Activated naive CD4-positive, alpha-beta T cell treated with anti-CD3 and anti-CD28 coated beads, Interleukin-2, amount 50 U/mL, for 72 hours (primary cell): ENCODE measurements around the gene RALA. TPM values are rescaled to one million over a fixed set of nuclear protein-coding genes. Genes with fewer than 3 reads are reported as not detected.

Experiments used
- ATAC-seq, 2 donors: fragments of 150-1000 bp; cut with Tn5 transposase; 2 replicates each; pipeline ENCODE4 v1.10.0; 2021; ENCODE audit warnings: mild to moderate bottlenecking in 2 of 2, moderate library complexity in 2 of 2
- DNase-seq, 2 donors: peaks; one replicate each; pipeline ENCODE4 v3.0.0; 2021 to 2022; ENCODE audit warnings: low spot score in 2 of 2
- H3K27ac Mint-ChIP-seq, 2 donors: one replicate each; pipeline ENCODE4 v1.8.0; 2022; ENCODE audit warnings: mild to moderate bottlenecking in 2 of 2, mixed read lengths in 2 of 2
- H3K36me3 Mint-ChIP-seq, 2 donors: one replicate each; pipeline ENCODE4 v1.8.0; 2022; ENCODE audit warnings: mixed read lengths in 2 of 2
- H3K9me3 Mint-ChIP-seq, 2 donors: one replicate each; pipeline ENCODE4 v1.8.0; 2022; ENCODE audit warnings: mixed read lengths in 2 of 2
- total RNA-seq, 2 donors: library from RNA; stranded (reverse); gene quantifications; one replicate each; pipeline ENCODE4 v1.2.3, GENCODE V29; 2022

RALA gene, protein sequence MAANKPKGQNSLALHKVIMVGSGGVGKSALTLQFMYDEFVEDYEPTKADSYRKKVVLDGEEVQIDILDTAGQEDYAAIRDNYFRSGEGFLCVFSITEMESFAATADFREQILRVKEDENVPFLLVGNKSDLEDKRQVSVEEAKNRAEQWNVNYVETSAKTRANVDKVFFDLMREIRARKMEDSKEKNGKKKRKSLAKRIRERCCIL
- 10 to 100 TPM; 27.8 to 32.7 TPM for total RNA-seq

DNA sequence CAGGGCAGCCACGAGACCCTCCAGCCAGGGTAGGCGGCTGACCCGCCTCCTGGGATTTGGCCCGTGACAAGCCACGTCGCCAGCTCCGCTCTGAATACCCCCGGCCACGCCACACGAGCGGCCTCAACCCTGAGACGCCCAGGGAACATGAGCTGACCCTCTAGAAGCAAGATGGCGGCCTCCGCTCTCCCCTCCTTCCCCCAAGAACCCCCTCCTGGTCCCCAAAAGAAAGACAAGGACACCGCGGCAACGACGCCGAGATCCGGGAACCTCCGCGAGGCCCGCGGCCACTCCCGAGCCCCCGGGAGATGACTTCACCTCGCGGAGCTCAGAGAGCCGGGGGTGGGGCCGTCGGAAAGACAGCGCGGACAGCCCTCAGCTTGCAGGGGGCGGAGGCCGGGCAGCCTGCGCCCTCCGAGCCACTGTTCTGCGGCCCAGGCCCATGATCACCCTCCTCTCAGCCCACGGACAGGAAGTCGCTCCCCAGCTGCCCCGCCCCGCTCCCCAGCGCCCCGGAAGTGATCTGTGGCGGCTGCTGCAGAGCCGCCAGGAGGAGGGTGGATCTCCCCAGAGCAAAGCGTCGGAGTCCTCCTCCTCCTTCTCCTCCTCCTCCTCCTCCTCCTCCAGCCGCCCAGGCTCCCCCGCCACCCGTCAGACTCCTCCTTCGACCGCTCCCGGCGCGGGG lies at the start of gene RALA:
Gene RALA (plus strand): TSS at position 526 of the 685 bp plus-strand sequence. CDS start 63,096 bp downstream, outside the sequence.
- Mint-ChIP-seq H3K36me3 (peaks cover 17% of the 10 kb centered on the region in 2 donors), H3K9me3 (no peaks in the 10 kb centered on the region)
- peak; percentile 85 to 90 for DNase-seq

DNA sequence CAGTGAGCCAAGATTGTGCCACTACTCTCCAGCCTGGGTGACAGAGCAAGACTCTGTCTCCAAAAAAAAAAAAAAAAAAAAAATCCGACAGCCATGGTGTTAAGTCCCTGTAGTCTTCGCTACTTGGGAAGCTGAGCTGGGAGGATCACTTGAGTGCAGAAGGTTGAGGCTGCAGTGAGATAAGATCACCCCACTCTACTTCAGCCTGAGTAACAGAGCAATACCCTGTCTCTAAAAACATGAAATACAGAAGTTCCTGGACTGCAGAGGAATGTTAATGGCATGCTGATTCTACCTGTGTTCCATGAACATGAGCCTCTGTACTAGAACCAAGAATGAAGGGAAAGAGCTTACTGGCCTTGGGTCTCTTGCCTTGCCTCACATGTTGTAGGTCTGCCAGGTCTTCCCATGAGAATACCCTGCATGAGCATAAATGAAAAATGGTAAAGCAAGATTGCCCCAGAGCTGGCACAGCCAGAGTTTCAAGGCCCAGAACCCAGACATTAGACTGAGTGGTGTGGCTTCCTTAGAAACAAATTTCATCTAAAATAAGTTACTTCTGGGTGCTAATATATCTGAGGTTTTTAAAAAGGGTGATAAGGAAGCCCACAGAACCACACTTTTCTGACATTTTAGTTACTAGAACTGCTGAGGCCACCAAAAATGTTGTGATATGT lies 48.6 kb upstream of the RALA start:
- ATAC-seq (no peak), DNase-seq (no peak)
- no peaks in the 10 kb centered on the region for H3K36me3 Mint-ChIP-seq
- no peaks in the 10 kb centered on the region for H3K9me3 Mint-ChIP-seq
- peak overlapping the region in 1 of 2 donors; percentile 33 for H3K27ac Mint-ChIP-seq

More for the DNA sequence above, at the start of gene RALA:
- H3K27ac Mint-ChIP-seq = peak within 1 kb of the TSS; percentile 87 to 99
- ATAC-seq = peak; percentile 98 to 99

DNA sequence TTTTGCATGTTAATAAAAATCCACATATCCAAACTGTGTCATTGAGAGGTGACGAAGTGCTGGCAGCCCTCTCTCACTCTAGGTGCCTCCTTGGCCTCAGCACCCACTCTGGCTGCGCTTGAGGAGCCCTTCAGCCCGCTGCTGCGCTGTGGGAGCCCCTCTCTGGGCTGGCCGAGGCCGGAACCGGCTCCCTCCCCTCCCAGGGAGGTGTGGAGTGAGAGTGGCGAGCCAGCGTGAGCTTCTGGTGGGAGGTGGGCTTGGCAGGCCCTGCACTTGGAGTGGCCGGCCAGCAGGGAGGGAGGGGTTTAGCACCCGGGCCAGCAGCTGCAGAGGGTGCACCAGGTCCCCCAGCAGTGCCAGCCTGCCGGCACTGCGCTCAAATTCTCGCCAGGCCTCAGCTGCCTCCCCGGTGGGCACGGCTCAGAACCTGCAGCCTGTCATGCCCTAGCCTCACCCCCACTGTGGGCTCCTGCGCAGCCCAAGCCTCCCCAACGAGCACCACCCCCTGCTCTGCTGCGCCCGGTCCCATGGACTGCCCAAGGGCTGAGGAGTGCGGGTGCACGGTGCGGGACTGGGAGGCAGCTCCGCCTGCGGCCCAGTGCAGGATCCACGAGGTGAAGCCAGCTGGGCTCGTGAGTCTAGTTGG lies 46.0 kb upstream of the RALA start:
- Mint-ChIP-seq H3K36me3 (no peaks in the 10 kb centered on the region), H3K27ac (no peak overlapping the region), H3K9me3 (no peaks in the 10 kb centered on the region)
- DNase-seq (no peak), ATAC-seq (no peak)

DNA sequence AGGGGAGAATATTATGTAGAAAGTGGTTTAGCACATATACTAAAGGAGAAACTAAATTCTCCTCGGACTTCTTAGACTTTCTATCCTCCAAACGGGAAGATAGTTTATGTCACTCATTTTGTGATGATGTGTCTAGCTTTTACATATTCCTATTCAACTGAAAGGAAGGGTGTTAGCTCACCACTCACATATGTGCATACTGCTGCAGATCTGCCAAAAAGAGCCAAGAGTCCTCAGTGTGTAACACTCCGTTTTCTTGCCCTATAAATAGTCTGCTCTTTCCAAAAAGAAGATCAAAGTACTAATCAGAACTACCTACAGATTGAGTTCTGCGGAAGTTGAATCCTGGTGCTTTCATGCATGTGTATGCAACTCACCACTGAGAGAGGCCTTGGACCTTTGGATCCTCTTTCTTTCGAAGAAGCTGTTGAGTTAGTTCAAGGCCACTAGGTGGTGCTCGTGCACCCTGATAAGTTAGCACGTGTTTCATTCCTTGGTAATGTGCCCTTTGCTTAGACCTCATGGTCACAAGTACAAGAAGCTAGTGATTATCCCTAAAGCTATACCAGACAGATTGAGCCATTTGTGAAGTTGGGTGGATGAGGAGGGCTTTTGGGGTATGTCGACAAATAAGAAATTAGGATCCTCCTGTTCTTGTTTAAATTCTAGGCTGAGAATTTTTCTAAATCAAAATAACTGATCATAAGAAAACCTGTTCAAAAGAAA lies 43.1 kb upstream of the RALA start:
- Mint-ChIP-seq H3K36me3 (no peaks in the 10 kb centered on the region), H3K27ac (peak overlapping the region; percentile 1 to 19), H3K9me3 (no peaks in the 10 kb centered on the region)
- ATAC-seq (peak; percentile 91 to 95), DNase-seq (peak; percentile 63 to 71)

DNA sequence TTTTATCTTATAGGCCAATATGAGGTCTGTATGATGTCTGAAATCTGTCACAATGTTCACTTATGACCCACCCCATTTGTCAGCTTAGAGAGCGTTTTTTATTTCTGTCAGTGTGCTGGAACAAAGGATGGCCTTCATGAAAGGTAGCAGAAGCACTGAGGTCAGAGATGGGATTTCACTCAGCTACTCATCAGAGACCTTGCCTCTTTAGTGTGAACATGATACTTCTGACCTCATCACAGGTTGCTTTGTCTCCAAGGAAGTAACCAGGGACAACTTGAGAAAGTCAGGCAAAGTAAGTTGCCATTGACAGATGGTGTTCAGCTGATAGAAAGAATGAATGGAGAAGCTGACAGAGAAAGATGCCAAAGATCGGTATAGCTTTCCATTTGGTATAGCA lies 40.8 kb upstream of the RALA start:
- H3K9me3 Mint-ChIP-seq = no peaks in the 10 kb centered on the region
- DNase-seq = no peak
- no peak overlapping the region for H3K27ac Mint-ChIP-seq
- peak in 1 of 2 donors; percentile 54 for ATAC-seq
- H3K36me3 Mint-ChIP-seq = no peaks in the 10 kb centered on the region

DNA sequence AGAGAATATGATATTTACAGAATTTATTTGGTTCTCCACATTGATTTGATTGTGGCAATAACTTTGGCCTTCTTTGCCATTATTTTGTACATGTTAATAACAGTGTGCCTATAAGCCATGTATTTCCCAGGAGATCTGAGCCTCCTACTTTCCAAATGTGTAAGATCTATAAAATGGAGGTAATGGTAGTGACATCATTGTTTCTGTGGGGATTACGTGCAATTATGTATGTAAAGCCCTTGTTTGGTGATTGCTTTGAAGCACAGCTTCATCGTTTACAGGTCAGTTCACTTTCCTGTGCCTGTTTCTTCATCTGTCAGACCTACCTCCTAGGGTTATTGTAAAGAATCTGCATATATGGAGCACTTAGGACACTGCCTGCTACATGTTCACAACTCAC lies 39.8 kb upstream of the RALA start:
- H3K36me3 Mint-ChIP-seq = no peaks in the 10 kb centered on the region
- no peak overlapping the region for H3K27ac Mint-ChIP-seq
- no peaks in the 10 kb centered on the region for H3K9me3 Mint-ChIP-seq
- DNase-seq = no peak
- ATAC-seq = no peak

DNA sequence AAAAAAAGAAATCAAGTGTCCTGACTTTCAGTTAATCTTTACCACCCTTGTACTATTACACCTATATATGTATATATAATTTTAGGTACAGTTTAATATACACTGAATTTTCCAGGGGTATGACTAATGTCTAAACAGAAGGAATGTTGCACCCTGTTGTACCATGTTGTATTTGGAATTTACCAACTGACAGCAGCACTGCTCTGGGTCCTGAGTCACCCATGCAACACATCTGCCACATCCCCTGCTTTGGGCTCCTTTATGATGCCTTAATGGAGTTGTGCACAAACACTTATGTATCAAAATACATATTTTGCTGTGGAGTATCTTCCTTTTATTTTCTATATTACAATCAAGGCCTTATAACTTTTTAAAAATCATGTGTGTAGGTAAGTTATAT lies 36.0 kb upstream of the RALA start:
- no peak overlapping the region for H3K27ac Mint-ChIP-seq
- H3K36me3 Mint-ChIP-seq = peaks cover 0 to 7% of the 10 kb centered on the region in 2 donors
- DNase-seq (no peak), ATAC-seq (no peak)
- H3K9me3 Mint-ChIP-seq = peaks cover 0 to 5% of the 10 kb centered on the region in 2 donors

DNA sequence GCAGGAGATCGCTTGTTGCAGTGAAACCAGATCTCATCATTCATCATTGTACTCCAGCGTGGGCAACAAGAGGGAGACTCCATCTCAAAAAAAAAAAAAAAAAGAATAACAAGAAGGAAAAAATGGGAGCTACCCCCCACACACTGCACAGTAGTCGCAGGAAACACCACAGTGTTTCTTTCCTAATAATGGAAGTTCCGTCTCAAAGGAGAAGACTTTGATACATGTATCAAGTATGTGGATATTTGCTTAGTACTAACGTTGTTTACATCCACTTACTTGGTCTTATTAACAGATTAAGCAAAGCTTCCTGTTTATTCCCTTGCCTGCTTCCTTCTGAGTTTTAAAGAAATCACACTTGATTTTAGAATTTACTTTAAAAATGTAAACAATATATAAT lies 35.0 kb upstream of the RALA start:
- H3K9me3 Mint-ChIP-seq = peaks cover 0 to 5% of the 10 kb centered on the region in 2 donors
- peaks cover 0 to 7% of the 10 kb centered on the region in 2 donors for H3K36me3 Mint-ChIP-seq
- no peak for ATAC-seq
- no peak for DNase-seq
- H3K27ac Mint-ChIP-seq = no peak overlapping the region

DNA sequence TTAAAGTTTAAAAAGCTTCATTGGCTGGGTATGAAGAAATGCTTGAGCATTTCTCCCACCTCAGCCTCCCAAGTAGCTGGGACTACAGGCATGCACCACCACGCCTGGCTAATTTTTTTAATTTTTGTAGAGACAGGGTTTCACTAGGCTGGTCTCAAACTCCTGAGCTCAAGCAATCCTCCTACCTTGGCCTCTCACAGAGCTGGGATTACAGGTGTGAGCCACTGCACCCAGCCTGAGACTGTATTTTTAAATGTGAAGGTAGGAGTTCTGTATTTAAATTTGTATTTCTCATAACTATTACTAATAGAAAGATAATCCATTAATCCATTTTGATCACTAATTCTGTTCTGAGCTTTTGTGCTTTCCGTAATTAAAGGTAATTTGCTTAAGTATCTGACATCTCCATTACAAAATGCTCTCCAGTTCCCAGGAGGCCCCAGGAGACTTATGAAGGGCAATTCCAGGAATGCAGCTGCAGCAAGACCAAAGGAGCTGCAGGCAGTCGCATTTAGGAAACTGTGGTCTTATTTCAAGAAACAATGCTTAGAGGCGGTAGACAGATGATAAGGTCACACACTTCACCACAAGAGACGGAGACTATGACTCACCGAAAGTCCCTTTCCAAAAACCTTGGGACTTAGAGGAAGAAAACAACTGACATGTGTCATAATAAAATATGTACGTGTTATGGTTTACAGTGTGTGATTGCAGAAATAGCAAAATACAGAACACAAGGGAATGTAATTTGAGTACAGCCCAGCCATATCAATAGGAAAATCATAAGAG lies 33.9 kb upstream of the RALA start:
- H3K9me3 Mint-ChIP-seq = peaks cover 0 to 5% of the 10 kb centered on the region in 2 donors
- peaks cover 0 to 7% of the 10 kb centered on the region in 2 donors for H3K36me3 Mint-ChIP-seq

DNA sequence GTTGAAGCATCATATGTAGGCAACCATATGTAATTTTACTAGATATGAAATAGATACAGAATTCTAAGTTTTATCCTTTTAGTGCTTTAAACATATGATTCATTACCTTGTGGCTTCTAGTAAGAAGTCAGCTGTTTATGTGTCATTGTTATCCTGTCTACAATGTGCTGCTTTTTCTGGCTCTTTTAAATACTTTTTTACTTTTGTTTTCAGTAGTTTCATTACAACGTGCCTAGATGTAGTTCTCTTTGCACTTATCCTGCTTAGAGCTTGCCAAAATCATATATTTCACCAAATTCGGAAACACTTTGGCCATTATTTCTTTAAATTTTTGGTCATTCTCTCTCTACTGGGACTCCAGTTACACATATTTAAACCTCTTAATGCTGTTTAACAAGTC lies 30.8 kb upstream of the RALA start:
- Mint-ChIP-seq H3K36me3 (peaks cover 0 to 7% of the 10 kb centered on the region in 2 donors), H3K9me3 (peaks cover 0 to 5% of the 10 kb centered on the region in 2 donors), H3K27ac (peak overlapping the region; percentile 67 to 82)
- DNase-seq = no peak
- peak; percentile 73 to 79 for ATAC-seq

More for the DNA sequence above, 33.9 kb upstream of the RALA start:
- peak overlapping the region; percentile 52 to 95 for H3K27ac Mint-ChIP-seq
- DNase-seq (peak in 1 of 2 donors; percentile 67), ATAC-seq (peak; percentile 90 to 91)

DNA sequence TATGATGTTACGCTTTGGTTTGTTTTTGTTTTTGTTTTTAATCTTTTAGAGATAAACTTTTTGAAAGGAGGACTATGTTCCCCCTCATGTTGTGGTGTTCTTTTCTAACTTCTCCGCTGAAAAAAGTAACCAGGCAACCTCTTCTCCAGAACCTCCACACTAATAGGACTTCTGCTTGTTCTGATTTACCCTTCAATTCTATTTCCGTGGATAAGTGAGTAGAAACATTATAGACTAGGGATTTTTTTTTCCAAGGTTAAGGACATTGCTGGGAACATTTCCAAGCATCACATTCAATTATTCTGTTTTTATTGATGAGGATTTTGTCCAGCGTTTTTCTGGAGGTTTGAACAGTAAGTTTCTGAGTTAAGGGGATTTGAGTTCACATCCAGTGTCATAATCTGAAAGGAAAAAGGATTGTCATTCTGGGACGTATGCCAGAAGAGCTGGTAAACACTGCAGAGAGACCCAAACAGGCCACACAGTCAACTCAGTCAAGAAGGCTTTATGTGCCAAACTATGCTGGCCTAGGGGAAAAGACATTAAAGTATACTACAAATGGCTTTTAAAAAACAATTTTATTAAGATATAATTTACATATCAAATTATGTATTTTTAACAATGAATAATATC lies 28.3 kb upstream of the RALA start:
- DNase-seq (no peak), ATAC-seq (no peak)
- H3K27ac Mint-ChIP-seq = no peak overlapping the region
- H3K36me3 Mint-ChIP-seq = peaks cover 0 to 7% of the 10 kb centered on the region in 2 donors
- peaks cover 0 to 5% of the 10 kb centered on the region in 2 donors for H3K9me3 Mint-ChIP-seq

DNA sequence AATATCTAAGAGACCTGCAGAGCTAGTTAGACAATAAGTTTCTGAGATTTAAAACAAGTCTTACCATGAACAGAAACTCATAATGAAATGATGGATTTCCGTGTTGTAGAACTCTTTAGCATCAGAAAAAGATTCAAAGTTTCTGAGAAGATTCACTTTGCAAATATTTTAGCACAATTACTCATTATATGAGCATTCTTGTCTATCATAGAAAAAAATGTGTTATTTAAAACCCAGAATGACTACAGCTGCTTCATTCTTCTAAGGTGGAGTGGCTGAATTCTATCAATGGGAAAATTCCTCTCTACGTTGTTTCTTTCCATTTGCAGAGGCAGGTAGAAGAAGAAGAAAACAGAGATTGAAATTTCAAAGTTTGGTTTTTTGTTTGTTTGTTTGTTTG lies 21.0 kb upstream of the RALA start:
- H3K27ac Mint-ChIP-seq = no peak overlapping the region
- no peak for DNase-seq
- peaks cover 0 to 6% of the 10 kb centered on the region in 2 donors for H3K36me3 Mint-ChIP-seq
- peaks cover 5 to 13% of the 10 kb centered on the region in 2 donors for H3K9me3 Mint-ChIP-seq
- no peak for ATAC-seq

DNA sequence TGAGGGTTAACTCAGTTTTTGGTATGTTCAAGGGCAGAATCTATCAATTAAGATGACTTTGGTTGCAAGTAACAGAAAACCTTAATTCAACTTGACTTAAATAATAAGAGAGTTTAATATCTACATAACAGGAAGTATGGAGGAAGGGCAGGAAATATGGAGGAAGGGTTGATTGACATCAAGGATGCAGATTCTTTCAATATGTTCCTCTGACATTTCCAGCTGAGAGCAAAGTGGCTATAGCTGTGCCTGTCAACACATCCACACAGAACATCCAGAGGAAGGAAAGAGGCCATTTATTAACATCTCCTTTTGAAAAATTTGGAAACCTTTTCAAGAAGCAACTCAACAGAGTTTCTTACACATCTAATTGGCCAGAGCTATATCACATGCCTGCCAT lies 19.4 kb upstream of the RALA start:
- DNase-seq = no peak
- no peak overlapping the region for H3K27ac Mint-ChIP-seq
- H3K9me3 Mint-ChIP-seq = peaks cover 10 to 17% of the 10 kb centered on the region in 2 donors
- peaks cover 0 to 6% of the 10 kb centered on the region in 2 donors for H3K36me3 Mint-ChIP-seq
- no peak for ATAC-seq

DNA sequence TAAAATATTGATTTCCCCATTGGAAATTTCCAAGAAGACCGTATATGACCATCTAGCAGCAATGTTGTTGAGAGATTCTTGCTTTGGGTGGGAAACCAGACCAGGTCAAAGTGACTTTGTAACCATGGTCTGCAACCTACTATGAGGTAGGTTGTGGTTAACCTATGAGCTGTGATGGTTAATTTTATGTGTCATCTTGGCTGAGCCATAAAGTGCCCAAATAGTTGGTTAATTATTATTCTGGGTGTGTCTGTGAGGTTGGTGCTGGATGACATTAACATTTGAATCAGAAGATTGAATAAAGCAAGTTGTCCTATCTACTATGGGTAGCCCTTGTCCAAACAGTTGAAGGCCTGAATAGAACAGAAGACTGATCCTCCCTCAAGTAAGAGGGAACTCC lies 18.3 kb upstream of the RALA start:
- ATAC-seq (peak; percentile 49 to 56), DNase-seq (no peak)
- no peak overlapping the region for H3K27ac Mint-ChIP-seq
- peaks cover 0 to 6% of the 10 kb centered on the region in 2 donors for H3K36me3 Mint-ChIP-seq
- peaks cover 10 to 17% of the 10 kb centered on the region in 2 donors for H3K9me3 Mint-ChIP-seq

DNA sequence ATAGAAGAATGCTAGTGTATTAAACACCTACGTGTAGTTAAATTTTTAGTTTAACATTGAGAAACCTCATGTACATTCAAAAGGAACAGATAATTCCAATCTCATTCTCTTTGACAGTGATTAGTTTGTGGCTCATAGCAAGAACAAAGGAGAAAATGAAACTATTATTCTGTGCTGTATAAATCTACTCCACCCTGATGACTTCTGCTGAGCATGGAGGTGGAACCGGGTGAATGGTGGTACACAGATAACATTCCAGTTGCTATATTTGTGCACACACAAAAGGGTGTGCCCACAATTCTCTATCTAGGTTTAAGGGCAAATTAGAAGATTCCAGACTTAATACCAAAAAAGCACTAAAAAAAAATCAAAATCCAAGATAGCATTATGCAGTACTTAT lies 17.0 kb upstream of the RALA start:
- Mint-ChIP-seq H3K36me3 (peaks cover 0 to 6% of the 10 kb centered on the region in 2 donors), H3K27ac (no peak overlapping the region), H3K9me3 (peaks cover 10 to 17% of the 10 kb centered on the region in 2 donors)
- ATAC-seq = no peak
- no peak for DNase-seq
